Spleen (tissue), 11 donors: Measurements from ENCODE around the gene AKT1. TPM values are rescaled to one million over a fixed set of nuclear protein-coding genes. Genes with fewer than 3 reads are reported as not detected.
A peak's percentile ranks its signal among the peaks of the same experiment; 100 is the strongest.

Experiments
- DNase-seq: peaks from one replicate; pipeline ENCODE4 v3.0.0-alpha.2; 2020
- H3K27ac ChIP-seq, 8 donors: fragments of 200-600 bp; sonication (generic) in 7 of 8; 1 replicate in 4 of 8; 2 replicates in 4 of 8; pipeline versions ENCODE4 v1.5.0 to v1.8.0; 2016 to 2021; ENCODE audit warnings: inconsistent platforms in 4 of 8, mild to moderate bottlenecking in 4 of 8, moderate library complexity in 1 of 8
- H3K27me3 ChIP-seq, 7 donors: fragments of 200-600 bp; sonication (generic) in 6 of 7; replicated peaks in 1 of 7; 1 replicate in 4 of 7; 2 replicates in 3 of 7; pipeline versions ENCODE4 v1.5.0 to v1.8.0; 2016 to 2021; ENCODE audit warnings: inconsistent platforms in 3 of 7, mild to moderate bottlenecking in 1 of 7
- H3K36me3 ChIP-seq, 6 donors: fragments of 200-600 bp; sonication (generic) in 5 of 6; 1 replicate in 4 of 6; 2 replicates in 2 of 6; pipeline versions ENCODE4 v1.5.0 to v1.8.0; 2016 to 2021; ENCODE audit warnings: inconsistent platforms in 2 of 6
- H3K4me1 ChIP-seq, 6 donors: fragments of 200-600 bp; sonication (generic) in 5 of 6; 1 replicate in 3 of 6; 2 replicates in 3 of 6; pipeline versions ENCODE4 v1.5.0 to v1.8.0; 2016 to 2021; ENCODE audit warnings: inconsistent platforms in 3 of 6
- H3K4me3 ChIP-seq, 8 donors: fragments of 200-600 bp; sonication (generic) in 7 of 8; 1 replicate in 4 of 8; 2 replicates in 4 of 8; pipeline versions ENCODE4 v1.5.0 to v1.8.0; 2016 to 2021; ENCODE audit warnings: inconsistent platforms in 4 of 8, mild to moderate bottlenecking in 4 of 8, moderate library complexity in 2 of 8
- H3K9me3 ChIP-seq, 8 donors: fragments of 200-600 bp; sonication (generic) in 7 of 8; 1 replicate in 4 of 8; 2 replicates in 4 of 8; pipeline versions ENCODE4 v1.5.0 to v1.8.0; 2016 to 2021; ENCODE audit warnings: inconsistent platforms in 4 of 8
- POLR2A ChIP-seq, 3 donors: fragments of 450-650 bp; IDR thresholded peaks; one replicate each; pipeline ENCODE4 v1.5.1; 2017; ENCODE audit warnings: antibody characterized with exemption in 3 of 3, mild to moderate bottlenecking in 1 of 3
- POLR2AphosphoS5 ChIP-seq, 3 donors: sonication (generic); formaldehyde crosslinking; IDR thresholded peaks; one replicate each; pipeline ENCODE4 v1.5.1; 2017; ENCODE audit warnings: antibody characterized with exemption in 3 of 3
- WGBS, 5 donors: extraction: QIAGEN DNeasy Blood & Tissue Kit in 3 of 5; methylation state at CpG; one replicate each; pipeline versions ENCODE4 v1.1.5 to v1.1.7; 2013 to 2018; 5-methylcytosine and 5-hydroxymethylcytosine counted together
- intact Hi-C: fragments of 100-400 bp; cut with DNase I; formaldehyde crosslinking; loops from one replicate; pipeline ENCODE4 v1.15.0; 2023; ENCODE audit warnings: low total_unique reads
- polyA plus RNA-seq, 3 donors: library from polyadenylated mRNA; stranded (reverse); fragments of 200-250 nt; gene quantifications; one replicate each; pipeline ENCODE4 v1.2.1, GENCODE V29; 2013
- total RNA-seq, 7 donors: library from RNA; depleted of rRNA in 3 of 7; stranded (reverse); fragments of >200 nt in 3 of 7; fragmentation: NEBNext Ultra II Directional in 4 of 7; extraction: Animal tissue kit (Norgen Biotek cat#: 25700) in 4 of 7; gene quantifications; one replicate each; pipeline versions ENCODE4 v1.1.0 to v1.2.1, GENCODE V29; 2016 to 2021
- TF ChIP-seq, protein P1 (sequence below), 11 experiments: fragments of 200-600 bp in 7 of 11; fragments of 450-650 bp in 4 of 11; sonication (generic) in 4 of 11; IDR thresholded peaks in 8 of 11; conservative IDR thresholded peaks in 3 of 11; 1 replicate in 7 of 11; 2 replicates in 4 of 11; pipeline versions ENCODE4 v1.4.0 to v1.8.0; 2016 to 2021; ENCODE audit warnings: antibody characterized with exemption in 11 of 11, inconsistent platforms in 4 of 11, mild to moderate bottlenecking in 1 of 11
- donor health status: healthy with polysubstance abuse.
- donor health status: DM: no; HTN: no; CAD: no; lungs with moderate emphysema.
- donor health status: DM: no; HTN: no; CAD: no.
- donor health status: Bipolar disorder and iron deficiency.
- donor health status: healthy.
- donor health status: DM: no; HTN: no; CAD: no.
- donor health status: DM: yes; HTN: yes; CAD: no.

The AKT1 gene
- total and polyA plus RNA-seq, 10 donors: 56.2 to 184 (median 115) TPM

DNA sequence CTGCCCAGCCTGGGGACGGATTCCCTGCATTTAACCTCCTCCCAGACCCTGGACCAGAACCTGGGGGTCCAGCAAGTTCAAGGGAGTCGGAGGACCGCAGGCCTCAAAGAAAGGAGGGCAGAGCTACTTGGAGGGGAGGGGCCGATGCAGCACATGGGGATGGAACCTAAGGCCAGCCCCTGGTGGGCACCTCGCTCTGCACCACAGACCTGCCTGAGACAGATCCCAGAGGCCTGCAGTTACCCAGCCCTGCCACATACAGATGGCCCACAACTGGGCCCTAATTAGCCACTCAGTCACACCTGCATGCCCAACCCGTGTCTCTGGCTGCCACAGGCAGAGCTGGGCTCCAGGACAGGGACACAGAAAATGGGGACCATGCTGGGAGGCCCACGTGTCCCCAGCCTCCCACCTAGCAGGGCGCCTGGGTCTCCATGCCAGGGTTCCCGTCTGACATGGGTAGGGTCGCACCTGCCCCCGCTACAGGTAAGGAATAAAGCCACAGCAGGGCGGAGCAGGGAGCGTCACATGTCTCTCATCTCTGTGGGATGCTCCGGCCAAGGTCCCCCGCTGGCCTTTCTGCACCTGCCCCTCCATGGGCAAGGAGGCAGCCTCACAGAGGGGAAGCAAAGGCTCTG, 16.7 kb downstream of the AKT1 start:
- Histone ChIP-seq H3K27ac (no peak overlapping the region), H3K4me3 (no peak overlapping the region), H3K9me3 (no peaks in the 10 kb centered on the region), H3K4me1 (peaks cover 0 to 12% (median 2%) of the 10 kb centered on the region in 6 donors), H3K36me3 (peaks cover 0 to 97% (median 41%) of the 10 kb centered on the region in 6 donors), H3K27me3 (no peaks in the 10 kb centered on the region)
- no peak for DNase-seq
- 90 to 96% (median 94%) methylated on average over 10 to 15 of the region's 15 CpGs for WGBS, 5 donors
- no peak for TF ChIP-seq POLR2A (IDR thresholded peaks at IDR 0.05)
- peak in 1 of 3 donors; percentile 34 for TF ChIP-seq POLR2AphosphoS5 (IDR thresholded peaks at IDR 0.05)
- TF ChIP-seq, protein P1, sequence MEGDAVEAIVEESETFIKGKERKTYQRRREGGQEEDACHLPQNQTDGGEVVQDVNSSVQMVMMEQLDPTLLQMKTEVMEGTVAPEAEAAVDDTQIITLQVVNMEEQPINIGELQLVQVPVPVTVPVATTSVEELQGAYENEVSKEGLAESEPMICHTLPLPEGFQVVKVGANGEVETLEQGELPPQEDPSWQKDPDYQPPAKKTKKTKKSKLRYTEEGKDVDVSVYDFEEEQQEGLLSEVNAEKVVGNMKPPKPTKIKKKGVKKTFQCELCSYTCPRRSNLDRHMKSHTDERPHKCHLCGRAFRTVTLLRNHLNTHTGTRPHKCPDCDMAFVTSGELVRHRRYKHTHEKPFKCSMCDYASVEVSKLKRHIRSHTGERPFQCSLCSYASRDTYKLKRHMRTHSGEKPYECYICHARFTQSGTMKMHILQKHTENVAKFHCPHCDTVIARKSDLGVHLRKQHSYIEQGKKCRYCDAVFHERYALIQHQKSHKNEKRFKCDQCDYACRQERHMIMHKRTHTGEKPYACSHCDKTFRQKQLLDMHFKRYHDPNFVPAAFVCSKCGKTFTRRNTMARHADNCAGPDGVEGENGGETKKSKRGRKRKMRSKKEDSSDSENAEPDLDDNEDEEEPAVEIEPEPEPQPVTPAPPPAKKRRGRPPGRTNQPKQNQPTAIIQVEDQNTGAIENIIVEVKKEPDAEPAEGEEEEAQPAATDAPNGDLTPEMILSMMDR (IDR thresholded peaks at IDR 0.05 in 8 of 11, conservative IDR thresholded peaks at IDR 0.05 in 3 of 11): no peak
- intact Hi-C loops: no loop called here

DNA sequence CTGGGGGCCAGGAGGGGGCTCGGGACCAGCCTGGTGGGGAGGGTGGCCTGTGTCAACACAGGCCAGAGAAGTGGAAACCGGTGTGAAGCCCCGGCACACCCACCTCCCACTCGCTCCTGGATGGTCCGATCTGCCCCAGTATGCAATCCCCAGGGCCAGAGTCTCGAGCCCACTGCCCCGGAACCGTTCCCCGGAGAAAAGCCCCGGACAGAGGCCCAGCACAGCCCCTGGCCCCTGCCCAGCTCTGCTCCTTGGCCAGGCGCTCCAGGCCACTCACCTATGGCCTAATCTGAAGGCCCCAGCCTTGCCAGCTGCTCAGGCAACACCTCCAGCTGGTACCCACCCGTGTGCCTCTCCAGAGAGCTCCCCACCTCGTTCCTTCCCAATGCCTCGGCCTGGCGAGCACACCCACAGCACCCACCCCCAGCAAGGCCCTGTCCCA, 17.7 kb downstream of the AKT1 start:
- Histone ChIP-seq H3K36me3 (peaks cover 0 to 100% (median 51%) of the 10 kb centered on the region in 6 donors), H3K4me3 (no peak overlapping the region), H3K27ac (no peak overlapping the region), H3K4me1 (peaks cover 0 to 8% (median under 1%) of the 10 kb centered on the region in 6 donors), H3K9me3 (no peaks in the 10 kb centered on the region), H3K27me3 (no peaks in the 10 kb centered on the region)
- intact Hi-C loops: no loop called here
- 87 to 92% (median 91%) methylated on average over 14 to 15 of the region's 15 CpGs for WGBS, 5 donors
- TF ChIP-seq, protein P1 (IDR thresholded peaks at IDR 0.05 in 8 of 11, conservative IDR thresholded peaks at IDR 0.05 in 3 of 11): no peak
- TF ChIP-seq POLR2AphosphoS5 (IDR thresholded peaks at IDR 0.05) (no peak), POLR2A (IDR thresholded peaks at IDR 0.05) (no peak)
- DNase-seq: no peak

DNA sequence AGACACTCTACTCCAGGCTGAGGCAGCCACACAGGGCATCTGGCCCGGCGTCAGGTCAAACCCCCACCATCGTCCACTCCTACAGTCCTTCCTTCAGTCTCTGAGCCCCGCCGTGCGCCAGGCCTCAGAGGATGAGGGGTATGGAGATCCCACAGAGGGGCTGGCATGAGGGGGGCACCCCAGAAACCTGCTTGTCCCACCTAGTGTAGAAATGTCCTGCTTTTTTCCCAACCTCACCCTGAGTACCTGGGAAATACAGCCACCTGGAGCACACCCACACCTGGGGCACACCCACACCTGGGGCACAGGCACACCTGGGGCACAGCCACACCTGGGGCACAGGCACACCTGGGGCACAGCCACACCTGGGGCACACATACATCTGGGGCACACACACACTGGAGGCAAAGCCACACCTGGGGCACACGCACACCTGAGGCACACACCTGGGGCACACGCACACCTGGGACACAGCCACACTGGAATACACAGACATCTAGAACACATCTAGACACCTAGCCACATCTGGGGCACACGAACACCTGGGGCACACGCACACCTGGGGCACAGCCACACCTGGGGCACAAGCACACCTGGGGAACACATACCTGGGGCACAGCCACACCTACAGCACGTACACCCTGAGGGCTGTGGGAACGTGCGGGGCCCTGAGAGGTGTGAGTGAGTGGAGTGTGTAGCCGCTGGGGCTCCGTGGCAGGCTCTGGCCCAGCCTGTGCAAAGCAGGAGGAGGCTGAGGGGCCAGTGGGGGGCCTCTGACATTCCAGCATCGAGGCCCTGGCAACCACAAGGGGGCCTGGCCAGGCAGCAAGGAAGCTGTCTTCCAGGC, 18.4 kb downstream of the AKT1 start:
- Histone ChIP-seq H3K36me3 (peaks cover 0 to 100% (median 57%) of the 10 kb centered on the region in 6 donors), H3K4me3 (no peak overlapping the region), H3K27me3 (no peaks in the 10 kb centered on the region), H3K4me1 (peaks cover 0 to 13% (median 3%) of the 10 kb centered on the region in 6 donors), H3K9me3 (no peaks in the 10 kb centered on the region), H3K27ac (no peak overlapping the region)
- WGBS, 5 donors: 90 to 93% (median 91%) methylated on average over 11 to 16 of the region's 16 CpGs
- DNase-seq: no peak
- intact Hi-C loops: no loop called here
- TF ChIP-seq POLR2AphosphoS5 (IDR thresholded peaks at IDR 0.05) (no peak), POLR2A (IDR thresholded peaks at IDR 0.05) (no peak)
- TF ChIP-seq, protein P1 (IDR thresholded peaks at IDR 0.05 in 8 of 11, conservative IDR thresholded peaks at IDR 0.05 in 3 of 11): no peak

DNA sequence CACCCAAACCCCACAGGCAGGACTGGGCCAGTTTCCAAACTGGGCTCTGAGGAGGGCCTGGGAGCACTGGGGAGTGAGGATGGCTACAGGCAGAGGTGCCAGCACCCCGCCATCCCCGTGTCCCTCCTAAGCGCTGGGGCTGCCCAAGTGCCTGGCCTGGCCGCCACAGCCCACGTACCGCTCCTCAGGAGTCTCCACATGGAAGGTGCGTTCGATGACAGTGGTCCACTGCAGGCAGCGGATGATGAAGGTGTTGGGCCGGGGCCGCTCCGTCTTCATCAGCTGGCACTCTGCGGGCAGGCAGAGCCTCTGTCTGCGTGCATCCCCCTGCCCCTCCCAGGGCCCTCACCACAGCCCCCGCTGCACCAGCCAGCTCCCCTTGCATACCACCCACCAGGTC, 19.1 kb downstream of the AKT1 start:
- H3K9me3 ChIP-seq: peaks cover 0 to 1% (median 0%) of the 10 kb centered on the region in 8 donors
- no peaks in the 10 kb centered on the region for H3K27me3 ChIP-seq
- peaks cover 0 to 100% (median 64%) of the 10 kb centered on the region in 6 donors for H3K36me3 ChIP-seq
- no peak overlapping the region for H3K4me3 ChIP-seq
- intact Hi-C loops: no loop called here
- DNase-seq: no peak
- H3K27ac ChIP-seq: no peak overlapping the region
- 94 to 99% (median 98%) methylated on average over 5 to 15 of the region's 15 CpGs for WGBS, 5 donors
- peaks cover 0 to 20% (median 5%) of the 10 kb centered on the region in 6 donors for H3K4me1 ChIP-seq
- TF ChIP-seq, protein P1 (IDR thresholded peaks at IDR 0.05 in 8 of 11, conservative IDR thresholded peaks at IDR 0.05 in 3 of 11): no peak
- peak in 1 of 3 donors; percentile 53 for TF ChIP-seq POLR2AphosphoS5 (IDR thresholded peaks at IDR 0.05)
